Rectal smooth muscle tissue (tissue), 1 donor: ENCODE measurements around the gene FDX1.
"Not testable (repeated sequence)": the region's sequence is repeated elsewhere in the genome, so short reads cannot be mapped to it uniquely, and the experiment has no call there.

Experiments
- H3K27ac ChIP-seq: one replicate; pipeline ENCODE4 v1.7.0; 2013; ENCODE audit warnings: low read depth, low read length, inconsistent platforms
- H3K27me3 ChIP-seq: one replicate; pipeline ENCODE4 v1.7.0; 2013; ENCODE audit warnings: low read length; ENCODE audit not compliant: control insufficient read depth, insufficient read depth
- H3K36me3 ChIP-seq: one replicate; pipeline ENCODE4 v1.7.0; 2013; ENCODE audit warnings: low read length; ENCODE audit not compliant: control insufficient read depth, insufficient read depth
- H3K4me1 ChIP-seq: one replicate; pipeline ENCODE4 v1.7.0; 2013; ENCODE audit warnings: low read length; ENCODE audit not compliant: control insufficient read depth, insufficient read depth
- H3K4me3 ChIP-seq: one replicate; pipeline ENCODE4 v1.7.0; 2013; ENCODE audit warnings: low read length
- H3K9ac ChIP-seq: one replicate; pipeline ENCODE4 v1.7.0; 2013; ENCODE audit warnings: low read length

FDX1 gene, protein sequence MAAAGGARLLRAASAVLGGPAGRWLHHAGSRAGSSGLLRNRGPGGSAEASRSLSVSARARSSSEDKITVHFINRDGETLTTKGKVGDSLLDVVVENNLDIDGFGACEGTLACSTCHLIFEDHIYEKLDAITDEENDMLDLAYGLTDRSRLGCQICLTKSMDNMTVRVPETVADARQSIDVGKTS

DNA sequence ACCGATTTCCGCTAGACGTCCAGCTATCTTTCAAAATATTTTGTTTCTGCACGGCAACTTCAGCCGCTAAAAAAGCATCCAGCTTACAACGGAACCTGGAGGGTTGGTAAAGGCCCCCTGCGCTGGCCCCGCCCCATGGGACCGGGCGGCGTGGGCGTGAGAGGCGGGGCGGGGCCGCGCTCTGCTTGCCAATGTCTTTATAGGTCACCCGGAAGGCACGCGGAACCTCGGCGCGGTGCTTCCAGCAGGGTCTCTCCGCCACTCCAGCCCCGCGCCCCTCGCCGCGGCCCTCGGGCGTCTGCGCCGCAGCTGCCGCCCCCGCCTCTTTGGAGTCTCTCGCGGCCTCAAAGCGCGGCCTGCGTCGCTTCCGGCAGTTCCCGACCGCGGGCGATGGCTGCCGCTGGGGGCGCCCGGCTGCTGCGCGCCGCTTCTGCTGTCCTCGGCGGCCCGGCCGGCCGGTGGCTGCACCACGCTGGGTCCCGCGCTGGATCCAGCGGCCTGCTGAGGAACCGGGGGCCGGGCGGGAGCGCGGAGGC, at the start of gene FDX1:
Gene FDX1, plus strand, starts transcription at position 218 of the 536 bp plus-strand sequence. Its CDS starts 173 bp downstream, at position 391.
- peak within 1 kb of the TSS; percentile 87 for H3K27ac ChIP-seq
- H3K36me3 ChIP-seq, result no peaks in the 10 kb centered on the region
- H3K9ac ChIP-seq, result peak within 1 kb of the TSS; percentile 98
- peak within 1 kb of the TSS; percentile 89 for H3K4me3 ChIP-seq
- H3K27me3 ChIP-seq, result no peaks in the 10 kb centered on the region
- peaks cover 10% of the 10 kb centered on the region for H3K4me1 ChIP-seq

DNA sequence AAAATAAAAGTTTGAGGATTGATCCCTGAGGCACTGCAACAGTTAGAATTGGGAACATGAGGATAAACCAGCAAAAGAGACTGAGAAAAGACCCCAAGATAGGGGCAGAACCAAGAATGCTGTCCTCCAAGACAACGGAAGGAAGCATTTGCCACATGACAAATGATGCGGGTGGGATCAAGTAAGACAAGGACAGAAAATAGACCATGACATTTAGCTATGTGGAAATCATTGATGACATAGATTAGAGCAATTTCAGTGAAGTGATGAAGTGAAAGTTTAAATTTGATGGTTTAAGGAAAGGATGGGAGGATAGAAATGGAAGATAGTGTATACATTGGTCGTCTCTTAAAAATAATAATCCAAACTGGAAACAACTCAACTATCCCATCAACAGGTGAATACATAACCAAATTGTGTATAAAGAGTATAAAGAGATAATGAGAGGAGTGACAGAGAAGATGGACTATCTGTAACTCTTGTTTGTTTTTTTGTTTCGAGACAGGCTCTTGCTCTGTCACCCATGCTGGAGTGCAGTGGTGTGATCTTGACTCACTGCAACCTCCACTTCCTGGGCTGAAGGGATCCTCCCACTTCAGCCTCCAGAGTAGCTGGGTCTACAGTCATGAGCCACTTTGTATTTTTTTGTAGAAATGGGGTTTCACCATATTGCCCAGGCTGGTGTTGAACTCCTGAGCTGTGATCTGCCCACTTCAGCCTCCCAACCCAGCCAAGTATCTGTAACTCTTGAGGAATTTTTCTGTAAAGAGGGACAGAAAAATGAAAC, 48.7 kb upstream of the FDX1 start:
- Histone ChIP-seq H3K4me1 (peaks cover 2% of the 10 kb centered on the region), H3K4me3 (no peak overlapping the region), H3K9ac (no peak overlapping the region), H3K27me3 (no peaks in the 10 kb centered on the region), H3K36me3 (no peaks in the 10 kb centered on the region), H3K27ac (no peak overlapping the region)

DNA sequence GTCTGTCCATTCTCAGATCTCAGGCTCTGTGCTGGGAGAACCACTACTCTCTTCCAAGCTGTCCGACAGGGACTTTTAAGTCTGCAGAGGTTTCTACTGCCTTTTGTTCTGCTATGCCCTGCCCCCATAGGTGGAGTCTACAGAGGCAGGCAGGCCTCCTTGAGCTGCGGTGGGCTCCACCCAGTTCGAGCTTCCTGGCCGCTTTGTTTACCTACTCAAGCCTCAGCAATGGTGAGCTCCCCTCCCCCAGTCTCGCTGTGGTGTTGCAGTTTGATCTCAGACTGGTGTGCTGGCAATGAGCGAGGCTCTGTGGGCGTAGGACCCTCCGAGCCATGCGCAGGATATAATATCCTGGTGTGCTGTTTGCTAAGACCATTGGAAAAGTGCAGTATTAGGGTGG, 41.5 kb upstream of the FDX1 start:
- not testable (repeated sequence) for H3K4me1 ChIP-seq, H3K27ac ChIP-seq, H3K36me3 ChIP-seq, H3K9ac ChIP-seq, H3K4me3 ChIP-seq, H3K27me3 ChIP-seq

DNA sequence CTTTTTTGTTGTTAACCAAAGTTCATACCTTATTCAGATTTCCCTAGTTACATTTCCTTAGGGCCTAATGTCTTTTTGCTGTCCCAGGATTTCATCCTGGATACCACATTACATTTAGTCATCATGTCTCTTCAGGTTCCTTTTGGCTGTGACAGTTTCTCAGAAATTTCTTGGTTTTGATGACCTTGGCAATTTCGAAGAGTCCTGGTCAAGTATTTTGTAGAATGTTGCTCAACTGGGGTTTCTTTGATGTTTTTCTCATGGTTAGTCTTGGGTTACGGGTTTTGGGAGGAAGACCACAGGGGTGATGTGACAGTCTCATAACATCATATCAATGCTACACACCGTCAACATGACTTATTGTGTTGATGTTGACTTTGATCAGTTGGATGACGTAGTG, 39.8 kb upstream of the FDX1 start:
- Histone ChIP-seq H3K27me3 (no peaks in the 10 kb centered on the region), H3K4me1 (no peaks in the 10 kb centered on the region)

GRCh38 chr11:110392056-110392455, 37.7 kb upstream of the FDX1 start:
- H3K36me3 ChIP-seq, result no peaks in the 10 kb centered on the region
- no peak overlapping the region for H3K27ac ChIP-seq
- no peak overlapping the region for H3K4me3 ChIP-seq
- no peaks in the 10 kb centered on the region for H3K27me3 ChIP-seq
- H3K4me1 ChIP-seq, result no peaks in the 10 kb centered on the region
- H3K9ac ChIP-seq, result no peak overlapping the region

More for the DNA sequence above, 39.8 kb upstream of the FDX1 start:
- Histone ChIP-seq H3K36me3 (no peaks in the 10 kb centered on the region), H3K9ac (no peak overlapping the region), H3K4me3 (no peak overlapping the region), H3K27ac (no peak overlapping the region)

DNA sequence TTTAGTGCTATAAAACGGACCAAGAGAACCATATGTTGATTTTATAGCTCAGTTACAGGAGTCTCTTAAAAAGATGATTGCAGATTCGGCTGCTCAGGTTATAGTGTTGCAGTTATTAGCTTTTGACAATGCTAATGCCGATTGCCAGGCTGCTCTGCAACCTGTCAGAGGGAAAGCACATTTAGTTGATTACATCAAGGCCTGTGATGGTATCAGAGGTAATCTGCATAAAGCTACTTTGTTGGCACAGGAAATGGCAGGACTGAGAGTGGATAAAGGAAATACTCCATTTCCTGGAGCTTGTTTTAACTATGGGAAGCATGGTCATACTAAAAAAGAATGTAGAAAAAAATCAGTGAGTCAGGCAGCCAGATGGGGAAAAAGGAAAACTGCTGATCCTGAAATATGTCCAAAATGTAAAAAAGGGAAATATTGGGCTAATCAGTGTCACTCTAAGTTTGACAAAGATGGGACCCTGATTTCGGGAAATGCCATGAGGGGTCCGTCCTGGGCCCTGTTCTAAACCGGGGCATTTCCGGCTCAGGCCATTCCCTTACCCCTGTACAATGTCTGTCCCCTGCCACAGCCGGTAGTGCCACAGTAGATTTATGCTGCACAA, 32.0 kb upstream of the FDX1 start:
- H3K27me3 ChIP-seq, H3K4me1 ChIP-seq, H3K4me3 ChIP-seq, H3K36me3 ChIP-seq, H3K9ac ChIP-seq, H3K27ac ChIP-seq: not testable (repeated sequence)

- not testable (repeated sequence) for H3K27me3 ChIP-seq, H3K4me3 ChIP-seq, H3K36me3 ChIP-seq, H3K27ac ChIP-seq, H3K9ac ChIP-seq, H3K4me1 ChIP-seq
Measured at GRCh38 chr11:110403585-110403984, 26.2 kb upstream of the FDX1 start.

DNA sequence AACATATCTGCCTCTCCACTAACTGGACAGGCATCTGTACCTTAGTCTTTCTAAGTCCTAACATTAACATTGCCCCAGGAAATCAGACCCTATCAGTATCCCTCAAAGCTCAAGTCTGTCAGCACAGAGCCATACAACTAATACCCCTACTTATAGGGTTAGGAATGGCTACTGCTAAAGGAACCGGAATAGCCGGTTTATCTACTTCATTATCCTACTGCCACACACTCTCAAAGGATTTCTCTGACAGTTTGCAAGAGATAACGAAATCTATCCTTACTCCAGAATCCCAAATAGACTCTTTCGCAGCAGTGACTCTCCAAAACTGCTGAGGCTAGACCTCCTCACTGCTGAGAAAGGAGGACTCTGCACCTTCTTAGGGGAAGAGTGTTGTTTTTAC, 24.1 kb upstream of the FDX1 start:
- H3K4me3 ChIP-seq, H3K9ac ChIP-seq, H3K4me1 ChIP-seq, H3K27ac ChIP-seq, H3K36me3 ChIP-seq, H3K27me3 ChIP-seq: not testable (repeated sequence)

DNA sequence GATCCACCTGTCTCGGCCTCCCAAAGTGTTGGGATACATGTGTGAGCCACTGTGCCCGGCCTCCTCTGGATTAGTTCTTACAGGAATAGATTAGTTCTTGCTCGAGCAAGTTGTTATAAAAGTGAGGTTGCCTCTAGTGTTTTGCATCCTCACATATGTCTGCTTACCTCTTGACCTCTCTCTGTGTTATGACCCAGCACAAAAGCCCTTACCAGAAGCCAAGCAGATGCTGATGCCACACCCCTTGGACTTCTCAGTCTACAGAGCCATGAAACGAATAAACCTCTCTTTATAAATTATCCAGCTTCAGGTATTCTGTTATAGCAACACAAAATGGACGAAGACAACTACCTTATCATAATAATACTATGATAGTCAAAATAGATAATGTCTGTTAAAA, 22.4 kb upstream of the FDX1 start:
- no peaks in the 10 kb centered on the region for H3K27me3 ChIP-seq
- no peak overlapping the region for H3K27ac ChIP-seq
- H3K36me3 ChIP-seq, result no peaks in the 10 kb centered on the region
- H3K9ac ChIP-seq, result no peak overlapping the region
- H3K4me3 ChIP-seq, result no peak overlapping the region
- H3K4me1 ChIP-seq, result no peaks in the 10 kb centered on the region

- H3K27ac ChIP-seq, result no peak overlapping the region
- no peak overlapping the region for H3K9ac ChIP-seq
- H3K4me3 ChIP-seq, result no peak overlapping the region
- no peaks in the 10 kb centered on the region for H3K27me3 ChIP-seq
- no peaks in the 10 kb centered on the region for H3K4me1 ChIP-seq
- H3K36me3 ChIP-seq, result no peaks in the 10 kb centered on the region
Measured at GRCh38 chr11:110409174-110409573, 20.6 kb upstream of the FDX1 start.

DNA sequence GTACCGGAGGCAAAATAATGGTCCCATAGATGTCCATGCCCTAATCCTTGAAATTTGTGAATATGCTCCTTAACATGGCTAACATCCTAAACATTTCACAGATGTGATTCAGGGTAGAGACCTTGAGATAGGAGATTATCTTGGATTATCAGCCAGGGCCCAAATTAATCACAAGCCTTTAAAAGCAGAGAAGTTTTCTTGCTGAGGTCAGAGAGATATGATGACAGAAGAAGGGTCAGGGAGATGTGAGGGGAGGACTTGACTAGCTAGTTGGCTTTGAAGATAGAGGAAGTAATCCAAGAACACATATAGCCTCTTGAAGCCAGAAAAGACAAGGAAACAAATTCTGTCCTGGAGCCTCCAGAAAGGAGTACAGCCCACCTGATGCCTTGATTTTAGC, 19.1 kb upstream of the FDX1 start:
- Histone ChIP-seq H3K27me3 (no peaks in the 10 kb centered on the region), H3K4me1 (no peaks in the 10 kb centered on the region), H3K36me3 (no peaks in the 10 kb centered on the region), H3K9ac (no peak overlapping the region), H3K27ac (no peak overlapping the region), H3K4me3 (no peak overlapping the region)

DNA sequence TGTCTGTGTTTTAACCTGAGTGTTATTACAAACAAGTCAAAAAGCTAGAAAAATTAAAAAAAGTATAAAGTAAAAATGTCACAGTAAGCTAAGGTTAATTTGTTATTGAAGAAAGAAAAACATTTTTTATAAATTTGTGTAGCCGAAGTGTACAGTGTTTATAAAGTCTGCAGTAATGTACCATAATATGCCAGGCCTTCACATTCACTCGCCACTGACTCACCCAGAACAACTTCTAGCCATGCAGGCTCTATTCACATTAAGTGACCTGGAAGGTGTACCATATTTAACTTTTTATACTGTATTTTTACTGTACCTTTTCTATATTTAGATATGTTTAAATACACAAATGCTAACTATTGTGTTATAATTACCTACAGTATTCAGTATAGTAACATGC, 14.7 kb upstream of the FDX1 start:
- no peak overlapping the region for H3K9ac ChIP-seq
- no peak overlapping the region for H3K27ac ChIP-seq
- H3K4me3 ChIP-seq, result no peak overlapping the region
- no peaks in the 10 kb centered on the region for H3K36me3 ChIP-seq
- no peaks in the 10 kb centered on the region for H3K4me1 ChIP-seq
- H3K27me3 ChIP-seq, result no peaks in the 10 kb centered on the region
